A549 (cell line): ENCODE data around the gene CPXM1. TPM values are rescaled to one million over a fixed set of nuclear protein-coding genes. Genes with fewer than 3 reads are reported as not detected.

Source experiments
- ATAC-seq, 2 experiments: fragments of 200-7000 bp in 1 of 2; fragments of >200 bp in 1 of 2; cut with Nextera tagmentation in 1 of 2; cut with Tn5 transposase in 1 of 2; 3 replicates each; pipeline versions ENCODE4 v1.8.0 to v1.9.1; 2018 to 2020; ENCODE audit warnings: mild to moderate bottlenecking in 1 of 2, moderate library complexity in 1 of 2
- CTCF ChIA-PET: fragments of 300-600 bp; sonication (Branson Sonifier 250); formaldehyde crosslinking; extraction: SDS; loops from one replicate; lab custom pipeline; 2021; ENCODE audit warnings: antibody characterized with exemption, inconsistent platforms; lab: Yijun Ruan, JAX
- POLR2A ChIA-PET: fragments of 350-600 bp; formaldehyde crosslinking; extraction: SDS; loops from one replicate; lab custom pipeline; 2021; ENCODE audit warnings: antibody characterized with exemption, inconsistent platforms; lab: Yijun Ruan, JAX
- DNase-seq, 2 experiments: peaks; one replicate each; pipeline versions ENCODE4 v3.0.0 to v3.0.0-alpha.2; 2011 to 2016; ENCODE audit warnings: low read depth in 1 of 2, low spot score in 1 of 2
- FAIRE-seq: peaks from 2 replicates; lab custom pipeline; 2011; peaks lifted over from hg19 to GRCh38; lab: Jason Lieb, UNC
- H3K27ac ChIP-seq, 2 experiments: fragments of >200 bp; sonication (Bioruptor Twin); formaldehyde crosslinking; 3 replicates each; pipeline ENCODE4 v1.5.1; 2016 to 2017
- H3K4me1 ChIP-seq: fragments of >200 bp; sonication (Bioruptor Twin); formaldehyde crosslinking; 3 replicates; pipeline ENCODE4 v1.6.1; 2016
- H3K4me2 ChIP-seq: fragments of >200 bp; sonication (Bioruptor Twin); formaldehyde crosslinking; 3 replicates; pipeline ENCODE4 v1.6.1; 2016
- H3K4me3 ChIP-seq: fragments of >200 bp; sonication (Bioruptor Twin); formaldehyde crosslinking; 3 replicates; pipeline ENCODE4 v1.5.1; 2016
- H3K9me3 ChIP-seq: fragments of >200 bp; sonication (Bioruptor Twin); formaldehyde crosslinking; 3 replicates; pipeline ENCODE4 v1.6.1; 2016
- CBX2 ChIP-seq: fragments of 200-600 bp; sonication (generic); IDR thresholded peaks from 2 replicates; pipeline ENCODE4 v1.6.1; 2016; ENCODE audit warnings: low read depth, mild to moderate bottlenecking, borderline replicate concordance
- CBX8 ChIP-seq: fragments of 200-600 bp; sonication (generic); IDR thresholded peaks from 2 replicates; pipeline ENCODE4 v1.6.1; 2016
- CHD4 ChIP-seq: fragments of 200-600 bp; sonication (generic); IDR thresholded peaks from 2 replicates; pipeline ENCODE4 v1.6.1; 2016; ENCODE audit warnings: antibody characterized with exemption, mild to moderate bottlenecking, borderline replicate concordance
- EHMT2 ChIP-seq: fragments of 200-600 bp; sonication (generic); IDR thresholded peaks from 2 replicates; pipeline ENCODE4 v1.6.1; 2016; ENCODE audit warnings: antibody characterized with exemption, low read depth, mild to moderate bottlenecking, moderate library complexity
- EP300 ChIP-seq, 2 experiments: fragments of >200 bp; sonication (Bioruptor Twin); formaldehyde crosslinking; IDR thresholded peaks; 2 replicates in 1 of 2; 3 replicates in 1 of 2; pipeline ENCODE4 v1.6.1; 2016 to 2017
- FOSL2 ChIP-seq, 2 experiments: fragments of 450-650 bp in 1 of 2; fragments of >200 bp in 1 of 2; sonication (Bioruptor Twin) in 1 of 2; formaldehyde crosslinking; IDR thresholded peaks; 2 replicates each; pipeline versions ENCODE4 v1.5.0 to v1.6.1; 2016 to 2020; ENCODE audit warnings: mild to moderate bottlenecking in 1 of 2, moderate library complexity in 1 of 2
- GATA3 ChIP-seq: IDR thresholded peaks from 2 replicates; pipeline ENCODE4 v1.6.1; 2012; ENCODE audit warnings: borderline replicate concordance
- HEYL ChIP-seq: fragments of 250-450 bp; sonication (Bioruptor Pico); IDR thresholded peaks from 2 replicates; pipeline ENCODE4 v1.8.0; 2021; ENCODE audit warnings: mild to moderate bottlenecking, moderate library complexity
- HOXB13 ChIP-seq: fragments of 250-450 bp; sonication (Bioruptor Pico); IDR thresholded peaks from 2 replicates; pipeline ENCODE4 v1.5.0; 2020; ENCODE audit warnings: low read depth, mild to moderate bottlenecking, moderate library complexity
- HOXB5 ChIP-seq: fragments of 250-450 bp; sonication (Bioruptor Pico); IDR thresholded peaks from 2 replicates; pipeline ENCODE4 v1.5.0; 2020; ENCODE audit warnings: mild to moderate bottlenecking, moderate library complexity
- KDM5A ChIP-seq: fragments of 200-600 bp; sonication (generic); IDR thresholded peaks from 2 replicates; pipeline ENCODE4 v1.6.1; 2016; ENCODE audit warnings: antibody characterized with exemption, mild to moderate bottlenecking
- MAFK ChIP-seq: fragments of 450-650 bp; IDR thresholded peaks from 2 replicates; pipeline ENCODE4 v1.6.1; 2014; ENCODE audit not compliant: partially characterized antibody
- MAX ChIP-seq: IDR thresholded peaks from 2 replicates; pipeline ENCODE4 v1.6.1; 2012
- MAZ ChIP-seq: fragments of 150-350 bp; IDR thresholded peaks from 2 replicates; pipeline ENCODE4 v1.6.1; 2014; ENCODE audit warnings: antibody characterized with exemption, low read depth, low read length, borderline replicate concordance
- MYC ChIP-seq: IDR thresholded peaks from 2 replicates; pipeline ENCODE4 v1.6.1; 2012; ENCODE audit warnings: mild to moderate bottlenecking, inconsistent platforms, low read length, improper control_type of control experiment, borderline replicate concordance
- NPAS2 ChIP-seq: fragments of 250-450 bp; sonication (Bioruptor Pico); IDR thresholded peaks from 2 replicates; pipeline ENCODE4 v1.8.0; 2022; ENCODE audit warnings: mild to moderate bottlenecking, moderate library complexity, borderline replicate concordance
- PHF8 ChIP-seq: fragments of 200-600 bp; sonication (generic); IDR thresholded peaks from 2 replicates; pipeline ENCODE4 v1.6.1; 2016; ENCODE audit warnings: low read depth, mild to moderate bottlenecking, antibody characterized with exemption, moderate library complexity, borderline replicate concordance
- RCOR1 ChIP-seq: fragments of 150-350 bp; IDR thresholded peaks from 2 replicates; pipeline ENCODE4 v1.6.1; 2014; ENCODE audit warnings: antibody characterized with exemption, low read length, low read depth
- REST ChIP-seq: fragments of 200-600 bp; sonication (generic); IDR thresholded peaks from 2 replicates; pipeline ENCODE4 v1.6.1; 2016; ENCODE audit warnings: antibody characterized with exemption, mild to moderate bottlenecking, moderate library complexity
- SMC3 ChIP-seq: fragments of >200 bp; sonication (Bioruptor Twin); formaldehyde crosslinking; IDR thresholded peaks from 3 replicates; pipeline ENCODE4 v1.6.1; 2018; ENCODE audit warnings: inconsistent platforms
- SREBF2 ChIP-seq: fragments of 450-650 bp; IDR thresholded peaks from 2 replicates; pipeline ENCODE4 v1.6.1; 2014; ENCODE audit warnings: mild to moderate bottlenecking, moderate library complexity
- TFCP2L1 ChIP-seq: fragments of 250-450 bp; sonication (Bioruptor Pico); IDR thresholded peaks from 2 replicates; pipeline ENCODE4 v1.5.0; 2021; ENCODE audit warnings: mild to moderate bottlenecking
- ZFP36 ChIP-seq: fragments of 450-650 bp; IDR thresholded peaks from 2 replicates; pipeline ENCODE4 v1.6.1; 2014; ENCODE audit warnings: borderline replicate concordance; ENCODE audit not compliant: partially characterized antibody
- ZSCAN20 ChIP-seq: fragments of 250-450 bp; sonication (Bioruptor Pico); IDR thresholded peaks from 2 replicates; pipeline ENCODE4 v1.8.0; 2022; ENCODE audit warnings: mild to moderate bottlenecking, moderate library complexity
- WGBS: methylation state at CpG from one replicate; pipeline ENCODE4 v1.1.6; 2017; ENCODE audit errors: missing lambda C conversion rate; 5-methylcytosine and 5-hydroxymethylcytosine counted together
- polyA plus RNA-seq, 4 experiments: library from polyadenylated mRNA; depleted of rRNA in 3 of 4; stranded (reverse); fragments of >200 nt; fragmentation: RNase III in 1 of 4; extraction: RNeasy Plus Mini Kit Qiagen cat#74134 plus additional on column Dnase treatment in 1 of 4; gene quantifications; 2 replicates in 3 of 4; 3 replicates in 1 of 4; pipeline ENCODE4 v1.2.3, GENCODE V29; 2011 to 2017

The CPXM1 gene
- polyA plus RNA-seq, 2 of the 4 experiments (the other 2 are of a cell fraction) = not detected

- WGBS = 89% methylated on average over 4 of the region's 4 CpGs
- ChIA-PET CTCF (interaction anchor here (14.2 kb wide), 1 partner anchor 94 kb away, joined by 170 read pairs; no protein-coding TSS in a partner anchor), POLR2A (no interaction called here)
- FAIRE-seq (no peak), DNase-seq (no peak), ATAC-seq (no peak)
- Histone ChIP-seq H3K9me3 (no peaks in the 10 kb centered on the region), H3K4me3 (no peak overlapping the region), H3K4me2 (no peak overlapping the region), H3K27ac (no peak overlapping the region), H3K4me1 (no peaks in the 10 kb centered on the region)
- TF ChIP-seq ZFP36 (no peak), NPAS2 (no peak), ZSCAN20 (CRISPR knock-in tag) (no peak), SREBF2 (no peak), CBX2 (no peak), RCOR1 (no peak), GATA3 (no peak), CBX8 (no peak), EP300 (IDR thresholded peaks at IDR 0.05) (no peak), TFCP2L1 (no peak), PHF8 (no peak), EHMT2 (no peak), KDM5A (no peak)
Measured at GRCh38 chr20:2847802-2848201, 47.4 kb upstream of the CPXM1 start.

GRCh38 chr20:2846698-2847097 lies 46.3 kb upstream of the CPXM1 start:
- no peak overlapping the region for H3K4me2 ChIP-seq
- ChIA-PET POLR2A (no interaction called here), CTCF (interaction anchor here (0.6 to 14.2 kb wide), 5 partner anchors 12 to 487 kb away, joined by 3 to 170 read pairs (median 3); no protein-coding TSS in a partner anchor)
- no peak overlapping the region for H3K27ac ChIP-seq
- H3K9me3 ChIP-seq = no peaks in the 10 kb centered on the region
- H3K4me3 ChIP-seq = no peak overlapping the region
- peaks cover 3% of the 10 kb centered on the region; the same call in 1 of the 3 replicates for H3K4me1 ChIP-seq
- 90% methylated on average over 5 of the region's 5 CpGs for WGBS
- ATAC-seq = no peak
- no peak for FAIRE-seq
- no peak for DNase-seq
- TF ChIP-seq HEYL (CRISPR knock-in tag) (no peak), GATA3 (no peak), PHF8 (no peak), HOXB5 (no peak), MAFK (no peak), SMC3 (no peak), MAX (no peak), TFCP2L1 (no peak), CHD4 (no peak), HOXB13 (CRISPR knock-in tag) (no peak), REST (no peak), MYC (no peak), KDM5A (no peak), SREBF2 (no peak), FOSL2 (IDR thresholded peaks at IDR 0.05) (no peak), FOSL2 (CRISPR knock-in tag; IDR thresholded peaks at IDR 0.05) (no peak), CBX2 (no peak), ZFP36 (no peak), MAZ (no peak)
- TF ChIP-seq, all 56 proteins: peak for 0
